Erythroblast (primary cell): Measurements from ENCODE around the gene CCL14.

Experiments used
- GATA1 ChIP-seq: IDR thresholded peaks from 2 replicates; pipeline ENCODE4 v1.6.1; 2011; ENCODE audit warnings: low read depth, mild to moderate bottlenecking, control low read depth, low read length, moderate library complexity
- POLR2A ChIP-seq: IDR thresholded peaks from 2 replicates; pipeline ENCODE4 v1.6.1; 2011; ENCODE audit warnings: mild to moderate bottlenecking, low read length

- TF ChIP-seq POLR2A, result no peak
- TF ChIP-seq GATA1, result no peak
Measured at GRCh38 chr17:35978346-35978745, 8.2 kb downstream of the CCL14 start.
